Bronchial epithelial cell (primary cell): ENCODE data around the gene TBX6. TPM values are rescaled to one million over a fixed set of nuclear protein-coding genes. Genes with fewer than 3 reads are reported as not detected.
"Not testable (repeated sequence)": the region's sequence is repeated elsewhere in the genome, so short reads cannot be mapped to it uniquely, and the experiment has no call there.

Source experiments
- DNase-seq: peaks from one replicate; pipeline ENCODE4 v3.0.0-alpha.2; 2010; ENCODE audit warnings: low read depth
- FAIRE-seq: peaks from 2 replicates; lab custom pipeline; 2011; peaks lifted over from hg19 to GRCh38; lab: Jason Lieb, UNC
- H3K27me3 ChIP-seq: 2 replicates; pipeline ENCODE4 v1.5.1; 2011; ENCODE audit warnings: low read length; ENCODE audit not compliant: control insufficient read depth, insufficient read depth
- H3K36me3 ChIP-seq: 2 replicates; pipeline ENCODE4 v1.5.1; 2011; ENCODE audit warnings: low read length; ENCODE audit not compliant: control insufficient read depth, insufficient read depth
- H3K4me3 ChIP-seq: 2 replicates; pipeline ENCODE4 v1.5.1; 2011; ENCODE audit warnings: mild to moderate bottlenecking, low read depth, low read length, control low read depth
- total RNA-seq: library from RNA; depleted of rRNA; stranded (reverse); fragments of >200 nt; gene quantifications from 2 replicates; pipeline ENCODE4 v1.2.1, GENCODE V29; 2014
- TF ChIP-seq, protein P1 (sequence below): IDR thresholded peaks from 2 replicates; pipeline ENCODE4 v1.5.1; 2011; ENCODE audit warnings: mild to moderate bottlenecking, moderate library complexity, low read length, control low read depth, inconsistent platforms; ENCODE audit not compliant: insufficient read depth, severe bottlenecking

TBX6 gene
- total RNA-seq, 1 donor from 2014 or later: 0.26 TPM

DNA sequence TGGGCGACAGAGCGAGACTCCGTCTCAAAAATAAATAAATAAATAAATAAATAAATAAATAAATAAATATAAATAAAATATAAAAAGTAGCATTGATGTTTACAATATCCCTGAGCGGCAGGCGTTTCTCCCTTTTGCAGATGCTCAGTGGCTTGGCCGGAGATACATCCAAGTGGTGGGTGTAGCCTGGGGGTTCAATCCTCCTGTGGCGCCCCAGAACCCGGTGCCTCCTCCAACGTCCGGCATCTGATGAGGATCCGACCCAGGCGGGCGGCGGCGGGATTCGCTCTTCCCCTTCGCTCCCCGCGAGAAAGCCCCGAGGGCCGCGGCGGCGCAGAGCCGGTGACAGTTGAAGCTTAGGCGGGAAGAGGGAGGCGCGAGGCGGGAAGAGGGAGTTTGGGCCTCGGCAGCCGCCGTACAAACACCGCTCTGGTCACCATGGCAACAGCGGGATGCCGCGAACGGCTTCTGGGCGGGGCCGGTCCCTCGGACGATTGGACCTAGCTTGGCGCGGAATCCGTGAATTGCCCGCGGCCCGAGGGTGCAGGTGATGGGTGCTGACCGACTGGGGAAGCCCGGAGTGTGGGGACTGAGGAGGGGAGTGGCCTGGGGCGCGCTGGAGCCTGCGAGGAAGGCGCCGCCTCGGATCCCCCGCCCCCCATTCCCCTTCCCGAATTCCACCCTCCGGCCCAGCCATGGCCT, 38.9 kb downstream of the TBX6 start:
- Histone ChIP-seq H3K27me3 (no peaks in the 10 kb centered on the region), H3K4me3 (peak overlapping the region; percentile 58), H3K36me3 (no peaks in the 10 kb centered on the region)
- peak; percentile 76 for DNase-seq
- TF ChIP-seq, protein P1, sequence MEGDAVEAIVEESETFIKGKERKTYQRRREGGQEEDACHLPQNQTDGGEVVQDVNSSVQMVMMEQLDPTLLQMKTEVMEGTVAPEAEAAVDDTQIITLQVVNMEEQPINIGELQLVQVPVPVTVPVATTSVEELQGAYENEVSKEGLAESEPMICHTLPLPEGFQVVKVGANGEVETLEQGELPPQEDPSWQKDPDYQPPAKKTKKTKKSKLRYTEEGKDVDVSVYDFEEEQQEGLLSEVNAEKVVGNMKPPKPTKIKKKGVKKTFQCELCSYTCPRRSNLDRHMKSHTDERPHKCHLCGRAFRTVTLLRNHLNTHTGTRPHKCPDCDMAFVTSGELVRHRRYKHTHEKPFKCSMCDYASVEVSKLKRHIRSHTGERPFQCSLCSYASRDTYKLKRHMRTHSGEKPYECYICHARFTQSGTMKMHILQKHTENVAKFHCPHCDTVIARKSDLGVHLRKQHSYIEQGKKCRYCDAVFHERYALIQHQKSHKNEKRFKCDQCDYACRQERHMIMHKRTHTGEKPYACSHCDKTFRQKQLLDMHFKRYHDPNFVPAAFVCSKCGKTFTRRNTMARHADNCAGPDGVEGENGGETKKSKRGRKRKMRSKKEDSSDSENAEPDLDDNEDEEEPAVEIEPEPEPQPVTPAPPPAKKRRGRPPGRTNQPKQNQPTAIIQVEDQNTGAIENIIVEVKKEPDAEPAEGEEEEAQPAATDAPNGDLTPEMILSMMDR: no peak
- FAIRE-seq: no peak

DNA sequence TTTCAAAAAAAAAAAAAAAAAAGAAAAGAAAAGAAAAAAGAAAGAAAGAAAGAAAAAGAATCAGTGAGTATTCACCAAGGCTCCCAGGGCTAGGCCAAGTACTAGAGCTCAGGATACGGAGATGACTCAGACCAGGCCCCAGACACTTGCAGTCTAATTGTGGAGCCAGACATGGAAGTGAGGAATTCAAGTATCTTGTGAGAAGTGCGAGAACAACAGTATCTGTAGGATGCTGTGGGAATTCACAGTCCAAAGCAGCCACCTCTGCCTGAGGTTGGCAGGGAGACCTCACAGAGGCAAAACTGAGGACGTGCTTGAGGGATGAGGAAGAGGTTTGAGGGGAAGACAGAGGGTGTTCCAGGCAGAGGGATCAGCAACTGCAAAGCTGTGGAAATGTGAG, 40.2 kb downstream of the TBX6 start:
- DNase-seq: peak; percentile 39
- FAIRE-seq: no peak

DNA sequence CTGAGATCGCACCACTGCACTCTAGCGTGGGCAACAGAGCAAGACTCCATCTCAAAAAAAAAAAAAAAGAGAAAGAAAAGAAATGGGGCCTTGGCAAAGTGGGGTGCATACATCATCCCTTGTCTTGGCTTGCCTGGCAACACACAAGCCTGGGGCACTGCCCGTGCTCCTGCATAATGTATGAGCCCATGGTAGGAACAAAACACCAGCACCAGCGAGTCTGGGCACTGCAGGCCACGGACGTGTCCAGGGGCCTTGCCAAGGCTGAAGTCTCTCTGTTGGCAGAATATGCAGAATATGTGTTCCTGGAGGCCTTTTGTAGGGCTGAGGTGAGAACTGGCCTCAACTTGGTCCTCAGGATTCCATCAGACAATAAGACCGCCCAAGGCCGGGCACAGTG, 41.9 kb downstream of the TBX6 start:
- no peaks in the 10 kb centered on the region for H3K36me3 ChIP-seq
- no peaks in the 10 kb centered on the region for H3K27me3 ChIP-seq
- DNase-seq (no peak), FAIRE-seq (no peak)
- H3K4me3 ChIP-seq: no peak overlapping the region
- TF ChIP-seq, protein P1: no peak

More for the DNA sequence above, 40.2 kb downstream of the TBX6 start:
- TF ChIP-seq, protein P1: no peak
- H3K36me3 ChIP-seq: no peaks in the 10 kb centered on the region
- no peaks in the 10 kb centered on the region for H3K27me3 ChIP-seq
- H3K4me3 ChIP-seq: no peak overlapping the region

DNA sequence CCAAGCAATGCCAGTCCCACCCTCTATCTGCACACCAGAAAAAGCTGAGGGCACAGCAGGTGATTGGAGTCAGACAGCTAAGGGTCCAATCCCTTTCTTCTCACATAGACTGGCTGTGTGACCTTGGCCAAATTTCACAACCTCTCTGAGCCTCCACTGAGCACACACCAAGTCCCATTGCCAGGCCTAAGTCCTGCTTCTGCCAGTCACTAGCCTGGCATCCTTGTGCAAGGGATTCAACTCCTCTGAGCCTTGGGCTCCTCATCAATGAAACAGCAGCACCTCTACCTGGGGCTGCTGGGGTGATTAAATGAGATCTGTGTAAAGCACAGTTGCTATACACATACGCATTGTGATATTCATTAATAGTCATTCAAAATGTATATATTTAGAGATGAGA, 45.1 kb downstream of the TBX6 start:
- H3K4me3 ChIP-seq: no peak overlapping the region
- TF ChIP-seq, protein P1: no peak
- H3K36me3 ChIP-seq: no peaks in the 10 kb centered on the region
- H3K27me3 ChIP-seq: no peaks in the 10 kb centered on the region
- FAIRE-seq: no peak
- DNase-seq: no peak

DNA sequence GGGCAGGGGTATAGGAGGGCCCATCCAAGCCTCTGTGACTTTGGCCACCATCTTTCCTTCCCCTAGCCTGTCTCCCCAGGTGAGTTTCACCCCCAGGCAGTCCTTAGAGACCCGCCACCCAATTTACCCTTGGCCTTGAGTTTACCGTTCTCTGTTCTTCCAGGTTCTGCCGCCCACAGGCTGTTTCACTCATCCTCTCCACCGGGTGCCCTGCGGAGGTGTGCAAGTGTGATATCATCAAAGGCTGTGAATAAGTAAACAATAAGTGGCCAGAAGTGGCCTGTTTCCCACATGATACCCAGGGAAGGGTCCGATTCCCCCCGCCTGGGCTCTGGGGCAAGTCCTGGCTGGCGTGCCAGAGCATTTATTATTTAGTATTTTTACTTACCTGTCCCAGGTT, 45.5 kb downstream of the TBX6 start:
- Histone ChIP-seq H3K27me3 (no peaks in the 10 kb centered on the region), H3K36me3 (no peaks in the 10 kb centered on the region), H3K4me3 (no peak overlapping the region)
- TF ChIP-seq, protein P1: no peak
- DNase-seq (peak; percentile 39), FAIRE-seq (no peak)

DNA sequence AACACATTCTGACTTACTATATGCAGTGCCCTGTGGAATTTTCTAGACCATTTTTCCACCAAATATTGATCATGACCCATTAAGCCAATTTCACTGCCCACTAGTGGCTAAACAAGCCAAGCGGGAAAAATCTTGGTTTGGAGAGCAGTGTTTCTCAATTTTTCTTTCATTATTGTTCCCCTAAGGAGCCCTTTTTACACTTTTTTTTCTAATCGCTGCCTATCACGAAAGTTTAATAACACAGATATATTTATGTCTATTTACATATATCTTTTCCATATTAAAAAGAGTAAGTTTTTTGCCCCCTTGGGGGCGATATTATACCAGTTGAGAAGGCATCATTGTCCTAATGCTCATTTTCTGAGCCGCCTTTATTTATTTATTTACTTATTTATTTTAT, 49.9 kb downstream of the TBX6 start:
- DNase-seq (peak; percentile 39), FAIRE-seq (no peak)
- H3K4me3 ChIP-seq: no peak overlapping the region
- TF ChIP-seq, protein P1: peak; percentile 31
- H3K36me3 ChIP-seq: no peaks in the 10 kb centered on the region
- H3K27me3 ChIP-seq: no peaks in the 10 kb centered on the region

DNA sequence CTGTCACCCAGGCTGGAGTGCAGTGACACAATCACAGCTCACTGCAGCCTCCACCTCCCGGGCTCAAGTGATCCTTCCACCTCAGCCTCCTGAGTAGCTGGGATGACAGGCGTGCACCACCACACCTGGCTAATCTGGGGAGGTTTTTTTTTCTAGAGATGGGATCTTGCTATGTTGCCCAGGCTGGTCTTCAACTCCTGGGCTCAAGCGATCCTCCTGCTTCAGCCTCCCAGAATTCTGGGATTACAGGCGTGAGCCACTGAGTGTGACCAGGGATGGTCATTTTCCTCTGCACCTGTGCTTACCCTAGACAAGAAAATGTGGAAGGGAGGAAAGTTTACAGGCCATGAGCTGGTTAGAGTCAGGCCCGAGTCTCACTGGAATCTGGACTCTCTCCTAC, 51.0 kb downstream of the TBX6 start:
- not testable (repeated sequence) for H3K27me3 ChIP-seq, FAIRE-seq, DNase-seq, H3K36me3 ChIP-seq, H3K4me3 ChIP-seq
